Measurements from ENCODE around the gene SMYD5.

The SMYD5 gene

DNA sequence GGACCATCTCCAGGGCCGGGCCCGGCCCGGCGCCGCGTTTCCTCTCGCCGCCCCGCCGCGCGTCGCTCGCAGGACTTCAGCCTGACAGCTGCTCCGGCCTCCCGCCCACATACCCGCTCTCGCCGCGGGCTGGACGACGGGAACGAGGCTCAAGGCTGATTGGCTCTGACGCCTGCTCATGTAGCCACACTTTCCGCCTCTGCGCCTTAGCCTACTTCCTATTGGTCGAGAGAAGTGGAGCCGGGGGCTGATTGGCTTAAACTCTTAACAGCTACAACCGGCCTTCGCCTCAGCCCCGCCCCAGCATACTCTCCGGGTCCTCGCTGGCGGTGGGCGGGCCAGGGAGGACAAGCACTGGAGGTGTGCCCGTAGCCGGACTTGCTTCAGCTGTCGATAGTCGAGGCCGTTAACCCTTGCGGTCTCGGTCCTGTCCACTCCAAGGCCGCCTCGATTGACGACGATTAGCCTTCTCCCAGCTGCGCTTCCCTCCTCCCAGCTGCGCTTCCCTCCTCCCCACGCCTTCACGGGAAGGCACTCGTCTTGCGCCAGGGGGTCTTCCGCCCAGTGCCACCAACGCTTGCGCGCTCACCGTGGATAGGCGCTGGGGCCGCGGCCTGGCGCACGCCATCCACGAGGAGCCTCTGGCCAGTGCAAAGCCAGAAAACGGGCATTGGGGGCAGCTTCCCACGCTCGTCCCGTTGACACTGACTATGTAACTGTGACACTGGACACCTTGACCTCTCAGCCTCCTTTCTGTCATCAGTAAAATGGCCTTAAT is 19.3 kb downstream of the SMYD5 start, which contains the start of gene PRADC1:
Gene PRADC1, minus strand, starts transcription at position 86 of the 778 bp plus-strand sequence. Its CDS starts 79 bp downstream, at position 7.
- peak; percentile 100 for DNase-seq (ENCODE audit: low read depth)
- peak within 1 kb of the TSS; percentile 95 for H3K4me3 ChIP-seq (replicated peaks; ENCODE audit: low read depth, low read length)
- TF ChIP-seq, protein P1, sequence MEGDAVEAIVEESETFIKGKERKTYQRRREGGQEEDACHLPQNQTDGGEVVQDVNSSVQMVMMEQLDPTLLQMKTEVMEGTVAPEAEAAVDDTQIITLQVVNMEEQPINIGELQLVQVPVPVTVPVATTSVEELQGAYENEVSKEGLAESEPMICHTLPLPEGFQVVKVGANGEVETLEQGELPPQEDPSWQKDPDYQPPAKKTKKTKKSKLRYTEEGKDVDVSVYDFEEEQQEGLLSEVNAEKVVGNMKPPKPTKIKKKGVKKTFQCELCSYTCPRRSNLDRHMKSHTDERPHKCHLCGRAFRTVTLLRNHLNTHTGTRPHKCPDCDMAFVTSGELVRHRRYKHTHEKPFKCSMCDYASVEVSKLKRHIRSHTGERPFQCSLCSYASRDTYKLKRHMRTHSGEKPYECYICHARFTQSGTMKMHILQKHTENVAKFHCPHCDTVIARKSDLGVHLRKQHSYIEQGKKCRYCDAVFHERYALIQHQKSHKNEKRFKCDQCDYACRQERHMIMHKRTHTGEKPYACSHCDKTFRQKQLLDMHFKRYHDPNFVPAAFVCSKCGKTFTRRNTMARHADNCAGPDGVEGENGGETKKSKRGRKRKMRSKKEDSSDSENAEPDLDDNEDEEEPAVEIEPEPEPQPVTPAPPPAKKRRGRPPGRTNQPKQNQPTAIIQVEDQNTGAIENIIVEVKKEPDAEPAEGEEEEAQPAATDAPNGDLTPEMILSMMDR (IDR thresholded peaks at IDR 0.05; ENCODE audit: low read length, missing control alignments): no peak

DNA sequence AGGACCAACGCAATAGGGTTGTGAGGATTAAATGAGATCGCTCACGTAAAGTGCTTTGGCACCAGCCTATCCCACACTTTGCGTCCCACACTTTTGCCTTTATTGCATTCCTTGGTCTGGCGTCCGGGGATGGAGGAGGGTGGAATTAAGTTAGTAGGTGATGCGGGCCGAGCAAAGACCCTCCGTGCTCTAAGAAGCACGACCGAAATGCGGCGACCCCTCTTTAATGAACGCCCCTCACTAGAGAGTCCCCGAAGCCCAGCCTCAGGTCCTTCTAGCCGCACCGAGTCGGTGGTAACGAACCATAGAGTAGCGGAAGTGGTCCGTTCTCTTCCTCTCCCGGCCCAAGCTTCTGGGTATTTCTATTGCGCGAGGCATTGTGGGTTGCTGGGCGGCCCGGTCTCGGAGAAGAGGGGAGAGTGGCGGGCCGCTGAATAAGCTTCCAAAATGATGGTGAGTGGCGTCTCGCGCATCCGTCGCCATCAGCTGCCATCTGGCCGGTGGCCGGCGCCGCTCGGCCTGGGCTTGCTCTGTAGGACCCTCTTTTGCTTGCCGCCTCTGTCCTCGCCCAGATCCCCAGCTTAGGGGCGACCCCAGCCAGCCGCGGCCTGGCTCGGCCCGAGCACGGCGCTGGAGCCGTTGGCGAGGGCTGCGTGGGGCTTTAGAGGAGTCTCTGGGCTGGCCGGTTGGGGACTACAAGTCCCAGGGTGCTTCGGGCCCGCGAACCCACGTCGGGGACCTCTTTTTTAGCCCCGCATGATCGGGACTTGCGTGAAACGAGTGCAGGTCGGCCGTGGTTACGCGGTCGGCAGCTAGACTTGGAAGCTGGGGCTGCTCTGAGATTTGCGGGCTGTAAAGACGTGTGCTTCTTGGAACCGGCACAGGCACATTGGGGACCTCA is 20.1 kb downstream of the SMYD5 start, which contains the start of gene CCT7:
Gene CCT7, plus strand, starts transcription at position 377 of the 901 bp plus-strand sequence. Its CDS starts 71 bp downstream, at position 448.
- DNase-seq (ENCODE audit: low read depth): peak; percentile 94
- H3K4me3 ChIP-seq (replicated peaks; ENCODE audit: low read depth, low read length): peak within 1 kb of the TSS; percentile 95
- TF ChIP-seq, protein P1 (IDR thresholded peaks at IDR 0.05; ENCODE audit: low read length, missing control alignments): no peak

DNA sequence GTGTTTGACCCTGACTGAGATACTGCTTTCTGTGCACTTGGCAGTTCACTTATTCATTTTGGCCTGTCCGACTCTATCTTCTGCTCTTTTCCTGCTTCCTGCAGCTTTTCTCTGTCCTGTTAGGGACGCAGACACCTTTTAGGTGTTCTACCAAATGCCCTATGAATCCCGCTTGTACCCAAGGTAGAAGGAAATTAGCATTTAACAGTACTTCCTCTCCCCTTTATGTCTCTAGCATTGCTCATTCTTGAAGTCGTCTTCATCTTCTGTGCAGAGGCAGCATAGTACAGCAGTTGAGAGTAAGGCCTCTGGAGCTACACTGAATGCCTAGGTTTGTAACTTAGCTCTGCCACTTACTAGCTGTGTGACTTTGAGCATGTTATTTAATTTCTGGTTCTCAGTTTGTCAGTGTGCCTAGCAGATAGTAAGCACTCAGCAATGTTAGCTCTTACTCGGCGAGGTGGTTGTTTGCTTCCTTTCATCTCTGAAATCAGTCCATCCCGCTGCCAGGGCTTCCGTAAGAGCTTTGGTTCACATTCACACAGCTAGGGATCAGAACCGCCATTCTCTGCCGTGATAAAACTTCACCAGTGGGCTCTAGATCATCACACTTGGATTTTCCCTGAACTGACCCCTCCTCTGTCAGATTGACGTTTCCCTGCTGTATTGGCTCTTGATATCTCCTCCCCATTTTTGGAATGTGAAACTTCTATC is 21.4 kb downstream of the SMYD5 start:
- no peak for DNase-seq (ENCODE audit: low read depth)
- peak overlapping the region; percentile 95 for H3K4me3 ChIP-seq (replicated peaks; ENCODE audit: low read depth, low read length)
- TF ChIP-seq, protein P1 (IDR thresholded peaks at IDR 0.05; ENCODE audit: low read length, missing control alignments): no peak

DNA sequence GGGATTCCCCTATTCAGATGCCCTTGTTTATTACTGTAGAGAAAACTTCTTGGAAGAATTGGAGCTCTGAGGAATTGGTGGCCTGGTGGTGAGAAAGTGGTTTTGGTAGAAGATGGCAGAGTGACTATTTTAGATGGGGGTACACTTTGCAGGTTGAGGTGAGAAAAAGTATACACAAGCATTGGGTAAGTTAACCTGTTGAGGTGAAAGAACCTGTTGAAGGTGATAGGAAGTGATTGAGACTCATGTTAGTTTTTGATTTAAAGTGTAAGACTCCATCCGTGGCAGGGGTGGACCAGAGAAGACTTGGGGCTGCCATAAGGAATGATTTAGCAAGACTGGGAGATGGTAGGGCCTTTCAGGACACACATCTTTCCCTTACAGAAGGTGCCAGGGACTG is 23.1 kb downstream of the SMYD5 start:
- TF ChIP-seq, protein P1 (IDR thresholded peaks at IDR 0.05; ENCODE audit: low read length, missing control alignments): no peak
- DNase-seq (ENCODE audit: low read depth): no peak
- H3K4me3 ChIP-seq (replicated peaks; ENCODE audit: low read depth, low read length): no peak overlapping the region

DNA sequence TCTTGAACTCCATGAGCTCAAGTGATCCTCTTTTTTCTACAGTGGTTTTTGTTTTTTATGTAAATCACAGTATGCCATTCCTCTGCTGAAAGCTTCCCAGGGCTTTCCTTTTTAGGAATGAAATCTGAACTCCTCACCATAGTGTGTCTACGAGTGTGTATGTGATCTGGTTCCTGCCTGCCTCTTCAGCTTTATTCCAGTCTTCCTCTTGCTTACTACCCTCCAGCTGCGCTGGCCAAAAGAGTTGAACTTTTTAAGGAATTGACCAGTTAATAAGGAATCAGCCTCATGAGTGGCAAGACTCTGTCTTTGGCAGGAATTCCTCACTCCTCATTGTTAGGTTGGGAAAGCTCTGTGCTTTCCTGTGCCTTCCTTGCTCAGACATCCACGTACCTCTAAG is 24.1 kb downstream of the SMYD5 start:
- H3K4me3 ChIP-seq (replicated peaks; ENCODE audit: low read depth, low read length): no peak overlapping the region
- TF ChIP-seq, protein P1 (IDR thresholded peaks at IDR 0.05; ENCODE audit: low read length, missing control alignments): no peak
- no peak for DNase-seq (ENCODE audit: low read depth)

DNA sequence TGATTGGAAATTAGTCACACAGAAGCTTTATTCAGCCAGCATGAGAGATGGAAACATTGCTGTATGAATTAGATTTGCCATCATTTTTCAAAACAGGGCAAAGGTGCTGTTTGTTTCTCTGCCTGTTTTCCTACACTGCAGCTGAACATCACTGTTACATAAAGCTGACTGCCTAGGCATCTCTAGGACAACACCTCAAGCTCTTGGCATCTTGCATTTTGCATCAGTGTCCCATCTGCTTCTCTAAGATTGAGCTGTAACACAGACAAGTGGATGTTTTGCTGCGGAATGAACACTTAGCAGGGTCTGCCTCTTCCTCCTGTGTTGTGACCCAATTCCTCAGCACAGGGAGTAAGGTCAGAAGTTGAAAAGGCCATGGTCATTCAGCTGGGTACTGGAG is 24.9 kb downstream of the SMYD5 start:
- no peak for DNase-seq (ENCODE audit: low read depth)

More for the DNA sequence above, 24.9 kb downstream of the SMYD5 start:
- no peak overlapping the region for H3K4me3 ChIP-seq (replicated peaks; ENCODE audit: low read depth, low read length)
- TF ChIP-seq, protein P1 (IDR thresholded peaks at IDR 0.05; ENCODE audit: low read length, missing control alignments): no peak
